ENCODE results near the gene MYBBP1A.
"Not testable (repeated sequence)": the region's sequence is repeated elsewhere in the genome, so short reads cannot be mapped to it uniquely, and the experiment has no call there.

Gene MYBBP1A

GRCh38 chr17:4554997-4555799 is at the start of gene MYBBP1A:
MYBBP1A (minus strand) TSS chr17:4555384; CDS start chr17:4555324, 60 bp downstream.
- peak within 1 kb of the TSS; percentile 93 for H3K4me3 ChIP-seq (replicated peaks; ENCODE audit: low read depth, low read length)
- DNase-seq (ENCODE audit: extremely low read depth, low read depth): peak; percentile 85
- peak; percentile 31 for TF ChIP-seq CTCF (IDR thresholded peaks at IDR 0.05; ENCODE audit: low read depth, low read length, missing control alignments)

- not testable (repeated sequence) for DNase-seq (ENCODE audit: extremely low read depth, low read depth); H3K4me3 ChIP-seq (replicated peaks; ENCODE audit: low read depth, low read length)
Observed at GRCh38 chr17:4604736-4605135, 49.6 kb upstream of the MYBBP1A start.

- no peak for TF ChIP-seq CTCF (IDR thresholded peaks at IDR 0.05; ENCODE audit: low read depth, low read length, missing control alignments)
Observed at GRCh38 chr17:4604111-4604644, 49.0 kb upstream of the MYBBP1A start.

GRCh38 chr17:4602041-4602440 is 46.9 kb upstream of the MYBBP1A start:
- no peak for TF ChIP-seq CTCF (IDR thresholded peaks at IDR 0.05; ENCODE audit: low read depth, low read length, missing control alignments)
- no peak overlapping the region for H3K4me3 ChIP-seq (replicated peaks; ENCODE audit: low read depth, low read length)
- no peak for DNase-seq (ENCODE audit: extremely low read depth, low read depth)

More at GRCh38 chr17:4604111-4604644, 49.0 kb upstream of the MYBBP1A start:
- DNase-seq (ENCODE audit: extremely low read depth, low read depth): peak; percentile 49
- no peak overlapping the region for H3K4me3 ChIP-seq (replicated peaks; ENCODE audit: low read depth, low read length)

- TF ChIP-seq CTCF (IDR thresholded peaks at IDR 0.05; ENCODE audit: low read depth, low read length, missing control alignments): no peak
- H3K4me3 ChIP-seq (replicated peaks; ENCODE audit: low read depth, low read length): no peak overlapping the region
- no peak for DNase-seq (ENCODE audit: extremely low read depth, low read depth)
Observed at GRCh38 chr17:4601326-4601725, 46.1 kb upstream of the MYBBP1A start.

GRCh38 chr17:4600563-4600962 is 45.4 kb upstream of the MYBBP1A start:
- no peak overlapping the region for H3K4me3 ChIP-seq (replicated peaks; ENCODE audit: low read depth, low read length)
- no peak for DNase-seq (ENCODE audit: extremely low read depth, low read depth)
- TF ChIP-seq CTCF (IDR thresholded peaks at IDR 0.05; ENCODE audit: low read depth, low read length, missing control alignments): no peak

GRCh38 chr17:4599505-4600281 is 44.5 kb upstream of the MYBBP1A start:
- no peak overlapping the region for H3K4me3 ChIP-seq (replicated peaks; ENCODE audit: low read depth, low read length)
- TF ChIP-seq CTCF (IDR thresholded peaks at IDR 0.05; ENCODE audit: low read depth, low read length, missing control alignments): no peak
- DNase-seq (ENCODE audit: extremely low read depth, low read depth): no peak
